Liver (tissue), 9 donors: ENCODE measurements around the gene CSPG5. TPM values are rescaled to one million over a fixed set of nuclear protein-coding genes. Genes with fewer than 3 reads are reported as not detected.

Experiments
- DNase-seq: peaks from one replicate; pipeline ENCODE4 v3.0.0-alpha.2; 2017; ENCODE audit warnings: low spot score
- H3K27ac ChIP-seq, 2 donors: one replicate each; pipeline ENCODE4 v1.7.0; 2013; ENCODE audit warnings: inconsistent platforms in 2 of 2, low read length in 2 of 2, control low read depth in 1 of 2, low read depth in 1 of 2, mild to moderate bottlenecking in 1 of 2
- H3K27me3 ChIP-seq, 4 donors: one replicate each; pipeline versions ENCODE4 v1.6.1 to v1.7.0; 2013; ENCODE audit warnings: low read length in 3 of 4, inconsistent platforms in 1 of 4, mild to moderate bottlenecking in 1 of 4, moderate library complexity in 1 of 4; ENCODE audit not compliant: control insufficient read depth in 4 of 4, insufficient read depth in 4 of 4
- H3K36me3 ChIP-seq, 4 donors: one replicate each; pipeline versions ENCODE4 v1.6.1 to v1.7.0; 2013; ENCODE audit warnings: low read length in 3 of 4, mild to moderate bottlenecking in 3 of 4, low read depth in 1 of 4, moderate library complexity in 1 of 4; ENCODE audit not compliant: control insufficient read depth in 4 of 4, insufficient read depth in 3 of 4
- H3K4me1 ChIP-seq, 4 donors: one replicate each; pipeline versions ENCODE4 v1.6.1 to v1.7.0; 2013; ENCODE audit warnings: low read length in 3 of 4, mild to moderate bottlenecking in 3 of 4, moderate library complexity in 1 of 4; ENCODE audit not compliant: control insufficient read depth in 4 of 4, insufficient read depth in 4 of 4
- H3K4me3 ChIP-seq, 3 donors: one replicate each; pipeline versions ENCODE4 v1.6.1 to v1.7.0; 2013; ENCODE audit warnings: low read length in 3 of 3, control low read depth in 1 of 3, low read depth in 1 of 3, mild to moderate bottlenecking in 1 of 3
- H3K9ac ChIP-seq, 2 donors: one replicate each; pipeline ENCODE4 v1.7.0; 2013; ENCODE audit warnings: low read length in 2 of 2, mild to moderate bottlenecking in 2 of 2, moderate library complexity in 2 of 2, control low read depth in 1 of 2, low read depth in 1 of 2
- H3K9me3 ChIP-seq, 4 donors: one replicate each; pipeline versions ENCODE4 v1.6.1 to v1.7.0; 2013; ENCODE audit warnings: low read length in 3 of 4; ENCODE audit not compliant: control insufficient read depth in 4 of 4
- ATF3 ChIP-seq: IDR thresholded peaks from 2 replicates; pipeline ENCODE4 v1.6.1; 2016; ENCODE audit warnings: antibody characterized with exemption
- CTCF ChIP-seq: fragments of 150-350 bp; IDR thresholded peaks from 2 replicates; pipeline ENCODE4 v1.5.1; 2017; ENCODE audit warnings: improper control_type of control experiment, low read depth, low read length; ENCODE audit not compliant: missing input control
- EGR1 ChIP-seq, 2 donors: IDR thresholded peaks; 2 replicates each; pipeline ENCODE4 v1.6.1; 2016 to 2018; ENCODE audit warnings: antibody characterized with exemption in 2 of 2, low read depth in 2 of 2
- FOXA1 ChIP-seq: IDR thresholded peaks from 2 replicates; pipeline ENCODE4 v1.6.1; 2016; ENCODE audit warnings: antibody characterized with exemption
- FOXA2 ChIP-seq: IDR thresholded peaks from 2 replicates; pipeline ENCODE4 v1.6.1; 2016; ENCODE audit warnings: antibody characterized with exemption
- GABPA ChIP-seq, 2 donors: IDR thresholded peaks in 1 of 2; conservative IDR thresholded peaks in 1 of 2; 2 replicates each; pipeline ENCODE4 v1.6.1; 2016; ENCODE audit warnings: antibody characterized with exemption in 2 of 2, mild to moderate bottlenecking in 1 of 2, moderate library complexity in 1 of 2
- HNF4A ChIP-seq, 2 donors: conservative IDR thresholded peaks; 2 replicates each; pipeline ENCODE4 v1.6.1; 2016; ENCODE audit warnings: antibody characterized with exemption in 2 of 2, mild to moderate bottlenecking in 2 of 2
- HNF4G ChIP-seq: IDR thresholded peaks from 2 replicates; pipeline ENCODE4 v1.6.1; 2016; ENCODE audit warnings: antibody characterized with exemption
- JUND ChIP-seq, 2 donors: IDR thresholded peaks; 2 replicates each; pipeline ENCODE4 v1.6.1; 2016; ENCODE audit warnings: antibody characterized with exemption in 2 of 2
- MAX ChIP-seq: IDR thresholded peaks from 2 replicates; pipeline ENCODE4 v1.6.1; 2016; ENCODE audit warnings: antibody characterized with exemption
- NR2F2 ChIP-seq: IDR thresholded peaks from 2 replicates; pipeline ENCODE4 v1.6.1; 2016; ENCODE audit warnings: antibody characterized with exemption
- RAD21 ChIP-seq, 2 donors: IDR thresholded peaks; 2 replicates each; pipeline ENCODE4 v1.6.1; 2016; ENCODE audit warnings: antibody characterized with exemption in 2 of 2, mild to moderate bottlenecking in 2 of 2
- REST ChIP-seq: IDR thresholded peaks from 2 replicates; pipeline ENCODE4 v1.6.1; 2016; ENCODE audit warnings: antibody characterized with exemption, mild to moderate bottlenecking
- RXRA ChIP-seq, 2 donors: IDR thresholded peaks; 2 replicates each; pipeline ENCODE4 v1.6.1; 2017 to 2018; ENCODE audit warnings: antibody characterized with exemption in 2 of 2, mild to moderate bottlenecking in 1 of 2
- SP1 ChIP-seq: IDR thresholded peaks from 2 replicates; pipeline ENCODE4 v1.6.1; 2018; ENCODE audit warnings: antibody characterized with exemption, mild to moderate bottlenecking
- TAF1 ChIP-seq: conservative IDR thresholded peaks from 2 replicates; pipeline ENCODE4 v1.6.1; 2016; ENCODE audit warnings: antibody characterized with exemption, mild to moderate bottlenecking
- YY1 ChIP-seq: IDR thresholded peaks from 2 replicates; pipeline ENCODE4 v1.6.1; 2016; ENCODE audit warnings: antibody characterized with exemption, mild to moderate bottlenecking
- ZBTB33 ChIP-seq: IDR thresholded peaks from 2 replicates; pipeline ENCODE4 v1.6.1; 2016; ENCODE audit warnings: antibody characterized with exemption
- WGBS: extraction: QIAGEN DNeasy Blood & Tissue Kit; methylation state at CpG from one replicate; pipeline ENCODE4 v1.1.7; 2013; 5-methylcytosine and 5-hydroxymethylcytosine counted together
- polyA plus RNA-seq, 2 donors: library from polyadenylated mRNA; stranded (reverse) in 1 of 2; unstranded in 1 of 2; fragments of 200-250 nt in 1 of 2; fragments of >200 nt in 1 of 2; fragmentation: Nextera tagmentation in 1 of 2; extraction: Ambion mirVana in 1 of 2; gene quantifications; one replicate each; pipeline versions ENCODE4 v1.2.1 to v1.2.3, GENCODE V29; 2013 to 2015
- total RNA-seq, 2 donors: library from RNA; depleted of rRNA; stranded (reverse); fragments of >200 nt; gene quantifications; one replicate each; pipeline ENCODE4 v1.2.3, GENCODE V29; 2014
- donor health status: healthy.
- donor health status: healthy.
- donor health status: healthy.
- donor health status: healthy.
- donor health status: healthy.

CSPG5 gene
- total and polyA plus RNA-seq, 4 donors, result 0.25 to 0.42 (median 0.33) TPM; not detected in 1

- Histone ChIP-seq H3K4me3 (no peak overlapping the region), H3K27ac (no peak overlapping the region), H3K36me3 (no peaks in the 10 kb centered on the region), H3K4me1 (no peaks in the 10 kb centered on the region), H3K9ac (no peak overlapping the region), H3K27me3 (no peaks in the 10 kb centered on the region), H3K9me3 (no peaks in the 10 kb centered on the region)
- DNase-seq, result no peak
- WGBS, result 57% methylated on average over 5 of the region's 5 CpGs
- TF ChIP-seq EGR1 (IDR thresholded peaks at IDR 0.05; ENCODE audit: low read depth in 2 of 2) (no peak), YY1 (no peak), HNF4G (no peak), NR2F2 (no peak), ZBTB33 (no peak), GABPA (IDR thresholded peaks at IDR 0.05 in 1 of 2, conservative IDR thresholded peaks at IDR 0.05 in 1 of 2) (no peak), ATF3 (no peak), CTCF (no peak), SP1 (no peak), HNF4A (conservative IDR thresholded peaks at IDR 0.05) (no peak), FOXA2 (no peak), RAD21 (IDR thresholded peaks at IDR 0.05) (no peak), JUND (IDR thresholded peaks at IDR 0.05) (no peak), MAX (no peak), TAF1 (no peak), REST (no peak), FOXA1 (no peak), RXRA (IDR thresholded peaks at IDR 0.05) (no peak)
Observed at GRCh38 chr3:47533996-47534454, 44.6 kb downstream of the CSPG5 start.
